Inferior parietal cortex (tissue), 1 donor: ENCODE data around the gene C15orf39.
"Not testable (repeated sequence)": the region's sequence is repeated elsewhere in the genome, so short reads cannot be mapped to it uniquely, and the experiment has no call there.

Experiments used
- DNase-seq: peaks from one replicate; pipeline ENCODE4 v3.0.0-alpha.2; 2016; ENCODE audit errors: extremely low spot score

The C15orf39 gene

DNA sequence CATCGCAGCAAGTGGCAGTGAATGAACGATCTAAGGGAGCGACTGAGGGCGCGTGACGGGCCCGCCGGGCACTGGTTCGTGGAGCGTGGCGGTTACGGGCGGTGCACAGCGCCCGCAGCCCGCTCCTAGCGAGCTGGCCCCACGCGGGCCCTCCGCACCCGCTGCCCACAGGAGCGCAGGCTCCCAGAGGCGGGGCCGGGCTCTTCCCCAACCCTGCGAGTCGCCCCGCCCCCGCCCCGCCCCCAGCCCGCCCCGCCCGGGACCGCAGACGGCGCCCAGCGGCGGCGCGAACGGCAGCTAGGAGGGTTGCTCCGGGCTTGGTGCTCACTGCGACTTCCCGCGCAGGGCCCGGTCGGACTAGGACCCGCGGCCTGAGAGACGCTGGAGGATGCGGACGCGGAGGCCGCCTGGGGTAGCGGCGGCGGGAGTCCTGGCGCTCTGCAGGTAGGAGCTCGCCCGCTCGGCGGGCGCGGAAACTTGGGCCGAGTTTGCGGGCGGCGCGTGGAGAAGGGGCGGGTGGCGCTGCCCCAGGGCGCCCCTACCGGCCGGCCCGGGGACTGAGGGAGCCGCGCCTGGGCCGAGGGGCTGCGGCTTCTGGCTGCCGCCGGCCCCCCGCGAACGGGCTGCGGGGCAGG, at the start of gene C15orf39:
Gene C15orf39 (plus strand): TSS at position 267 of the 635 bp plus-strand sequence. CDS start 4,167 bp downstream, outside the sequence.
- peak; percentile 57 for DNase-seq

DNA sequence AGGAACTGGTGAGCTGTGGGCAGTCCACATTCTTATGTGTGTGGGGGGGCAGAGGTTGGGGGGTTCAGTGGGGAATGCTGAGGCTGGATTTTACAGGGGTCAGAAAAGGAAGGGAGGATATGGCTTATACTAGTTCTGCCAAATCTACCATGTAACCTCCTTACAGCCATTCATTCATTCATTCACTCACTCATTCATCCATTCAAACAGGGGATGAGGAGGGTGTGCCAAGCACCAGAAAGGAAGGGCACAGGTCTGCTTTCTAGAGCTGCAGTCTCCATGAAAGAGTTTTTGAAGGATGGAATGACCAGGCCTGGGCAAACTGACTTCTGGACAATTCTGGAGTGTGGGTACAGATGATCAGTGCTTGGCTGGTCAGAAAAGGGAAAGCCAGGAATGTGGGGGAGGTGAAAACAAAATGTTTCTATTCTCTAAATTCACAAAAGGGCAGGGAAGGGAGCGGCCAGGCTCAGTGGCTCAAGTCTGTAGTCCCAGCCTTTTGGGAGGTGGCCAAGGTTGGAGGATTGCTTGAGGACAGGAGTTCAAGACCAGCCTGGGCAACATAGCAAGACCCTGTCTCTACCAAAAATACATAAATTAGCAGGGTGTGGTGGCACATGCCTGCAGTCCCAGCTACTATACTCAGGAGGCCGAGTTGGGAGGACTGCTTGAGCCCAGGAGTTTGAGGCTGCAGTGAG, 49.2 kb upstream of the C15orf39 start:
- no peak for DNase-seq

DNA sequence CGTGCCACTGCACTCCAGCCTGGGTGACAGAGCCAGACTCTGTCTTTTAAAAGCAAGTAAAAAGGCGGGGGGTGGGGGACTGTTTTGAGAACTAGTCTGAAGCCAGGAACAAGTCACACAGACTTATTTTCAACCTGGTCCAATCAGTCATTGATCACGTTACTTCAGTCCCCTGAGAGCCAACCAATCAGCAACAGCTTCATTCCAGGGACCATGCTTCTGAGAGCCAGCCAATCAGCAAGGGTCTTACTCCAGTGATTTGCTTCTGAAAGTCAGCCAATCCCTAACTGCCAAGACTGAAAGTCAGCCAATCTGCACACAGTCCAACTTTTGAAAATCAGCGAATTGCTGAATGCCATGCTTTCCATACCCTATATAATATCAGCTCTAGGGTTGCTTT, 48.6 kb upstream of the C15orf39 start:
- peak; percentile 17 for DNase-seq

DNA sequence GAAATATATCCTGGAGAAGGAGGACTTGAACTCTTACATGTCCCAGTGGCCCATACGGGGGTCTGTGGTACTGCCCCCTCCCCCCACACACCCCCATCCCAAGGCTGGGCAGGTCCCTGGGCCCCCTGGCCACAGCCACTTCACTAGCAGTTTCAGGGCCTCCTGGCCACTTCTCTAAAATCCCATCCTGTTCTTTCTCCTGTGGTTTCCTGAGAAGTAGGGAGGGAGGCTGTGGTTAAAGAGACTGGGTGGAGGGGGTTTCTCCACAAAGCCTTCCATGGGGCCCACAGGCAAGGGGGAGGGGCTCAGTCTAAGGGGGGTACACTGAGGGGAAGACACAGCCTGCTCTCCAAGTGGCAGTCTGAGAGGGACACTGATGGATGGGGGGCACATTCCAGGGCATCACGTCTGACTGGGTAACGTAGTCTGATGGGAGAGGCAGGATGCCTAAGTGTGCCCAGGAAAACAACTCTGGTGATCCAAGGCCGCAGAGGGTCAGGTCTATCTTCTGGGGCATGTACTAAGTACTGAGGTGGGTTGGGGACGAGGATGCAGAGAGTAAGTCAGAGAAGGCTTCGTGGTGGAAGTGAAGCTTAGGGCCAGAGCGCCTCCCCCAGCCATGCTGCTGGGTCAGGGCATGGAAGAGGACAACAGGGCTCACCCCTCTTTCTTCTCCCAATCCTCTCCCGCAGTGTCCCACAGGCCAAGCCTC, 48.0 kb upstream of the C15orf39 start:
- no peak for DNase-seq

DNA sequence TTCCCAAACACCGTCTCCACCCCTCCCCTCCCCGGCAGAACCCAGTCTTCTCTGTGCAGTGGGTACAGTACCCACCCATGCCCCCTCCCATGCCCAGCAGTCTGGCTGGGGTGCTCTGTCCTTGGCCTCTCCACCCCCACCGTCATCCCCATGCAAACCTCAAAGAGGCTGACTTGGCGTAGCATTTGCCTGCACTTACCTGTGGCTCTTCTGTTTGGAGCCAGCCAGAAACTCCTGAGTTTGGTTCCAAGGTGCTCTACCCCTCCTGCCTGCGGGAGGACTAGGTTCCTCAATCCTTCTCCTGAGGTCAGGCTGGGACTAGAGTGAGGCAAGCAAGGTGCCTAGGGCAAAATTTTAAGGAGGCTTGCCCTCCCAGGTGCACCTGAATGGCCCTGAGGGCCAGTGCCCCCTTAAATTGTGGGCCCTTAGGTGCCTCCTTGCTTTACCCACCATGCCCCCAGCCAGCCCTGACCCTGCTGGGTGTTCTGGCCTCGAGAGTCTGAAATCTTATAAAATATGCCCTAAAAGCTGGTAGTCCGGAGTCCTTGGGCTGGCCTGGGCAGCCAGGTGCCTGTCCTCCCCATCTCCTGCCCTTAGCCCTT, 47.1 kb upstream of the C15orf39 start:
- no peak for DNase-seq

DNA sequence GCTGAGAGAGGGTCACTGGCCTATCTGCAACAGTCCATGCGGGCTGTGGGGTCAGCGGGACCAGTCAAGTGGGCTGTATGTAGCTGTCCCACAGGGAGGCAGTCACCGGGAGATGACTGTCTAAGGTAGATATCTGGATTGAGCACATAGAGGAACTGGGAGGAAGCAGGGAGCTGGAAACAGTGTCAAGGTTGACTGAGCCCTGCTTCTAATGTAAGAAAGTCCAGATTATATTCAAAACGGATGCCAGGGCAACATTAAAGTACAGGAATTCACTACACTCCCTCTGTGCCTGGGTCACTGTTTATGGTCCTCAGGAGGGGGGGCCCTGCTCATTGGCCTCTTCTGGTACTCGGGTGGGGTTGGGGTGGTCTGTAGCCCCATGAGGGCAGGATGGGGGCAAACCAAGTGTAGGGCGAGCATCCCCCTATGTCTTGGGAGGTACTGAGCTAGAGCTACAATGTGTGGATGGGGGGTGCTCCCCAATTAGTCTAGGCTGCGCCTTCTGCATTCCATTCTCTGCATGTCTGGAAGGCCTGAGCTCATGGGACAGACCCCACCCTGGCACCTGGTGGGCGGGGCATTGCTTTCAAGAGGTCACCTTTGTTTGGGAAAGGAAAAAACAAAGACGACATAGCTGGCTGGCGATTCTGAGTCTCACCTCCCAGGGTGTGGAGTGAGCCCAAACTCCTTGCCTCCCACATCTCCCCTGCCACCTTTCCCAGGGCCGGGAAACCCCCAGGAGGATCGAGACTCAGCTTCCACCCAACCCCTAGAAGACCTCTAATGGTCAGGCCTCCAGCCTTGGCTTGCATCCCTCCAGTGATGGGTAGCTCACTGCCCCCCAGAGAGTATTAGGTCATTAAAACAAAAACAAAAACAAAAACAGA, 45.1 kb upstream of the C15orf39 start:
- DNase-seq = no peak

DNA sequence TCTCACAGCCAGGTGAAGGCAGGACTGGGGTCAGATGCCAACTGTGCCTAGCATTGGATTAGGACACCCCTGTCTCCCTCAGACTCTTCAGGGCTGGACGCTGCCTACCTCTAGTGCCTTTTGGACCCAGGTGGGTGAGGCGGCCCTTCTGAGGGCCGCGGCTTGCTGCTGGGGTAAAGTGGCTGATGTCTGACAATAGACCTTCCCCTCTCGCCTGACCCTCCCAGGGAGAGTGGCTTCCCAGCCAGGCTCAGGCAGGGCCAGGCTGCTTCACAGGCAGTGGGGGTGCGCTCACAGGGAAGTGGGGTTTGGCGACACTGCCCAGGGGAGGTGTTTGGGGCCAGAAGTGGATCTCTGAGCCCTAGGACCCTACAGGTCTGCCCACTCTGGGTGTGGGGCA, 43.3 kb upstream of the C15orf39 start:
- no peak for DNase-seq

DNA sequence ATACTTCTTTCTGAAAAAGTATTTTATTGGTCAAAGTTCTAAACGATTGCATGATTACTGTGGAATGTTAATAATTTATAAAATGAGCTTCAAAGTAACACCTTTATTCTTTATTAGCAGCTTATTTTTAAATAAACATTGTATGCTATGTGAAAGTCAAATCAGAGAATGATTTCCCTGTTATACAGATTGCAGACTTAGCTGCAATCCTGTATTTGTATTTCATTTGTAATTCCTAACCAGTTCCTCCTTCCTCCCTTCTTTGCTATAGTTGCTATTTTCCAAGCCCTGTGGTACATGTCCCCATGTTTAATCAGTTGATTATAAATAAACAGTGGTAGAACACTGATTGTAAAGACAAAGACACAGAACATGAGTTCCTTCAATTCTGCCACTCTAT, 42.4 kb upstream of the C15orf39 start:
- DNase-seq = no peak

DNA sequence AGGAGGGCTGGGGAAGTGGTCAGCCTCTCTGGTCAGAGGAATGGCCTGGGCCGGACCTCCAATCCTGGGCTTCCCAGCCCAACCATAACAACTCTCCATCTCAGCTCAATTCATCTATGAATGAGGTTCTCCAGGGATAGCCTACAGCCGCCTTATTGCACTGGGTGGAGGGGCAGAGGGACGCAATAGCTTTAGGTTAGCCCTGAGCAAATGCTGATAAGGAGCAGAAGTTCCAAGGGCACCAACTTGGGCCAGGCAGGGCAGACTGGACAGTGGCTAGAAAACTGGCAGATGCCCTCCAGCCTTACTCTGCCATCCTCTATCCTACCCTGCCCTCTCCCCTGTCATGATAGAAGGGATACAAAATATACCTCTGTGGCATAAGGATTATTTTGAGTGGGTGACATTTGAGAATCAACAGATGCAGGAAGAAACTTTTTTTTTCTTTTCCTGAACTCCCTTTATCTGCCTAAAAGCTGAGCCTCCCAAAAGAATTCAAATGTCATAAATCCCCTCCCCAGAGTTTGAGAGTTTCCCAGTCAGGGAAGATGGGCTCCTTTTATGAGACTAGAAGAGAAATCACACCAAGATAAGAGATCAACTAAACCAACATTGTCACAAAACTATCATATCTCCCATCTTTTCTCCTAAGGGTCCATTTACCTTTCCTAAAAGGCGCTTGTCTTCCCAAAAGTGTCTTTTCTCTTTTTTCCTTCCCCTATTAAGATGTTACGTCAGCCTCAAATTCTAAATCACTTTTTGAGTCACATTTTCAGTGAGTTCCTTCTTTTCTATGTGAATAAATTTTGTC, 40.4 kb upstream of the C15orf39 start:
- DNase-seq = no peak

DNA sequence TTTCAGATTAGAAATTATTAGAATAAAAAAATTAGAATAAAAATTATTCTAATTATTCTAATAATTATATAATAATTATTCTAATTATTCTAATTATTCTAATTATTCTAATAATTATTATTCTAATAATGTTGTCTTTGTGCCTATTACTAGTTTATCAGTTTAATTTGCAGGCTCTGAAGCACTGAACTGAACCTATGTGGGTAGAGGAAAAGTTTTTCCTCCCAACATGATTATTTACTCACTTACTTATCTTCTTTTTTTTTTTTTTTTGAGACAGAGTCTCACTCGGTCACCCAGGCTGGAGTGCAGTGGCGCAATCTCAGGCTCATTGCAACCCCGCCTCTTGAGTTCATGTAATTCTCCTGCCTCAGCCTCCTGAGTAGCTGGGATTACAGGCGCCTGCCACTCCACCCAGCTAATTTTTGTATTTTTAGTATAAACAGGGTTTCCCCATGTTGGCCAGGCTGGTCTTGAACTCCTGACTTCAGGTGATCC, 39.7 kb upstream of the C15orf39 start:
- no peak for DNase-seq

DNA sequence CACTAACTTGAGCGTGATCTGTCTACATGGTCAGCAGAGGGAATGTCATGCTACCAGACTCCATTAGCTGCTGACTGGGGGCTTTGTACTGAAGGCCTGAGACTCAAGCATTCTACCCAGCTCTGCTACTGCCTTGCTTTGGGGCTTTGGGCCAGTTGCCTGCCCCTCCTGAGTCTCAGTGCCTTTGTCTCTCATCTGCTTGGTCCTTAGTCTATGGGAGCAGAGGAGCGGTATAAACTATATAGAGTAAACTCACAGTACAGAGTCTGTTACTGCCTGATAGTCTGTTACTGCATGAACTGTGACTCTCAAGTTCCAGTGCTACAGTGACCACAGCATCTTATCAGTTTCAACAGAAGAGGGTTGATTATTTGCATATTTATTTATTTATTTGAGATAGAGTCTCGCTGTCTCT, 38.5 kb upstream of the C15orf39 start:
- DNase-seq = no peak

DNA sequence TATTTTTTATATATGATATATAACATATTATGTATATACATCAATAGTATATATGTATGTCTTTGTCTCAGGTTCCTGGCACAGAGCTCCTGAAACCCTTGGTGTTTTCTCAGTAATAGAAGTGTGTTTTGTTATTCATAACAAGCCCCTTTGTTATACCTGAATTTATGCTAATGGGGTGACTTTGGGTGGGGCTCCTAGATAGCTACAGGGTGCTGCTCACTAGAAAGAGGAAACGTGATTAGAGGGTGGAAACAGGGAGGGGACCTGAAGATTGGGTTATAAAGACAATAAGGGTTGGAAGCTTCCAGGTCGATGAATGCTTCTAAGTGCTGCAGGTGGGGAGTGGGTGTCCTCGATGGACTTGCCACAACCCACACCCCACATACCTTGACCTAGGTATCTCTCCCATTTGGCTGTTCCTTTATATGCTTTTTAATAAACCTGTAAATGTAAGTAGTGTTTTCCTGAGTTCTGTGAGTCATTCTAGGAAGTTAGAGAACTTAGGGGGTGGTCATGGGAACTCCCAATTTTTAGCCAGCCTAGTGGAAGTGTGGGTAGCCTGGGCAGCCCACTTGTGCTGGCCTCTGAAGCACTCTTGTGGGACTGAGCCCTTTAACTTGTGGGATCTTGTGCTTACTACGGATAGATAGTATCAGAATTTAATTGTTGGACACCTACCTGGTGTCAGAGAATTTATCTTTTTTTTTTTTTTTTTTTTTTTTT, 36.9 kb upstream of the C15orf39 start:
- DNase-seq = no peak

DNA sequence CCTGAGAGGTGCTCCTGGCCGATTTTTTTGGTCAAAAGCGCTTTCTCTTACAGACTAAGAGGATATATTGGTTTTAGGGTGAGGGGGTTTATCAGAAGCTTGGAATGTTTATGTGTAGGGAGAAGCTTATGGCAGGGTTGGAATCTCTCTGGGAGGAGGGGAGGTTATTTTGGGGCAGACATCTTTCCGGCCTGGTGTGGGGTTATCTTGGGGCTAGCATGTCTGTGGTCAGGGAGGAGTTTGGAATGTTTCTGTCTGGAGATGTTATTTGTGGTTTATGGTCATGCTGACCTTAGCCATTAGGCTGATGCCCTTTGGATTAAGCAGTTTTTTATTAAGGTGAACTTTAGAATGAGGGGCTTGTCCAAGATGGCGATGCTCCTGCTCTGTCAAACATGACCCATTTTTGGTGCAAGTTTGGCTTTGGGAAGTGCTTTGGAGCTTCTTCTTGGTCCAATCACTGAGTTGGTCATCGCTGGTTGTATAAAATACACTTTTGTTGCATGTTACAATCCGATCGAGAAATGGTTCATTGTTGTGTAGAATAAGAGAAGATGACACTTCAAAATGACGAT, 35.1 kb upstream of the C15orf39 start:
- DNase-seq = not testable (repeated sequence)

DNA sequence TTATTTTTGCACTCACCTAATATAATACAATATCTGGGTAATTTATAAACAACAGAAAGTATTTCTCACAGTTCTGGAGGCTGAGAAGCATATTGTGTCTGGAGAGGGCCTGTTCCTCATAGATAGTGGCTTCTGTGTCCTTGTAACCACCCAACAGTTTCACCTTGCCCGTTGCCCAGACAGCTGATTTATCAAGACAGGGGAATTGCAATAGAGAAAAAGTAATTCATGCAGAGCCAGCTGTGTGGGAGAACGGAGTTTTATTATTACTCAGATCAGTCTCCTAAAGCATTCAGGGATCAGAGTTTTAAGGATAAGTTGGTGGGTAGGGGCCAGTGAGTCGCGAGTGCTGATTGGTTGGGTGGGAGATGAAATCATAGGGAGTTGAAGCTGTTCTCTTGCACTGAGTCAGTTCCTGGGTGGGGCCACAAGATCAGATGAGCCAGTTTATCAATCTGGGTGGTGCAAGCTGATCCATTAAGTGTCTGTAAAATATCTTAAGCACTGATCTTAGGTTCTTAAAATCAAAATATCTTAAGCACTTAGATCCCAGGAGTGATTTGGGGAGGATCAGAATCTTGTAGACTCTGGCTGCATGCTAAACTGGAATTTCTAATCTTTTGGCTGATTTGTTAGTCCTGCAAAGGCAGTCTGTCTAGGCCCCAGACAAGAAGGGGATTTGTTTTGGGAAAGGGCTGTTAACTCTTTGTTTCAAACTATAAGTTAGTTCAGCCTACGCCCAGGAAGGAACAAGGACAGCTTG, 33.9 kb upstream of the C15orf39 start:
- no peak for DNase-seq

DNA sequence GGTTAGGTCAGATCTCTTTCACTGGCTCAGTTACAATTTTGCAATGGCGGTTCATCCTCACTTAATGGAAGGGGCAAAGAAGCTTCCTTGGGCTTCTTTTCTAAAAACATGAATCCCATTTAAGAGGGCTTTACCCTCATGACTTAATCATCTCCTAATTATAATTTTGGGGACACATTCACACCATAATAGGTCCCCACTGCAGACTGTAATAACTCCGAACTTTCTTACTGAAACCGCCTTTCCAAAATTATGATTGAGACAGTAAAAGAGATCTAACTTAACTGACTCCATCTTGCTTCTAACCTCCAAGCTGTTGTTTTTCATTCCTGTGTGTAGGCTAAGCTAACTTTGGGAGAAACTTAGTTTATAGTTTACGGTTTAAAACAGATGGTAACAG, 33.3 kb upstream of the C15orf39 start:
- DNase-seq = no peak

DNA sequence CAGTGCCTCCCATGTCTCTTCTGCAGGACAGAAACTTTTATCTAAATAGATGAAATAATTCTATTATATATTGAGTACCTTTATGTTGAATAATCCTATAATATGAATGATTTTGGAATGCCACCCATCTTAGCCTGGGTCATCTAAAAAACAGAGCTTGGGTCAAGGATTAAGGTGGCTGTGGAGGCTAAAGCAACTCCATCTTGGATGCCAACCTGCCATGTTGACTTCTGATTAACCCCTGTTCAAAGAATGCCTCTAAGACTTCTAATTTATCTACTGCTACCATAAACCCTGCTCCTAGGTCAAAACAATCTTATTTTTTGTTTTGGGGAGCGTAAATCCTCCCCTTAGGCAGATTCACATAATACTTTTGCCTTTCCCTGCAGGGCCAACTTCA, 31.5 kb upstream of the C15orf39 start:
- no peak for DNase-seq

DNA sequence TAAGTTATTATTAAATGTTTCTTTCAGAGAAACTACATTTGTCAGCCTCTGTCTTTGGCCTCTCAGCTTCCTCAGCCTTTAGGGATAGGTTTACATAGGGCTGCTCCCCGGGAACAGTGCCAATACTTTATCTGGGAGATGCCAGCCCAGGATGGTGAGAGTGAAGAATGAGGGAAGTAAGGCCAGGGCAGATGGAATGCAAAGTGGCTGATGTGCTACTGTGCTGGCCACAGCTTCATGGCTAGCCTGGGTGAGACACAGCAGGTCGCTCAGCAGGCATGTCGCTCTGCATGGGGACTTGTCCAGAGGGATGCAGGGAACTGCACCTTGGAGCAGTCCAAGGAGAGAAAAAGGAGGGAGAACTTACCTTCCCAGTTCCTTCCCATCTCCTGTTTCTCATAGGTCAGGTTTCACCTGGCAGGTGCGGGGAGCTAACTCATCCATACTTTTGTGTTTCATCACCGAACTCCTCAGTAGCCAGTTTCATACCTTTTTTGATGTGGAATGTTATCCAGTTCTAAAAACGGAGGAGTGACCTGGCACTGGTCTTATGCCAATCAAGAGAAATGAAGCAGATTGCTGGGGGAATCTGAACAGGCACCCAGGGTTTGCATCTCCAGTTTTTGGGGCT, 30.9 kb upstream of the C15orf39 start:
- DNase-seq = no peak

DNA sequence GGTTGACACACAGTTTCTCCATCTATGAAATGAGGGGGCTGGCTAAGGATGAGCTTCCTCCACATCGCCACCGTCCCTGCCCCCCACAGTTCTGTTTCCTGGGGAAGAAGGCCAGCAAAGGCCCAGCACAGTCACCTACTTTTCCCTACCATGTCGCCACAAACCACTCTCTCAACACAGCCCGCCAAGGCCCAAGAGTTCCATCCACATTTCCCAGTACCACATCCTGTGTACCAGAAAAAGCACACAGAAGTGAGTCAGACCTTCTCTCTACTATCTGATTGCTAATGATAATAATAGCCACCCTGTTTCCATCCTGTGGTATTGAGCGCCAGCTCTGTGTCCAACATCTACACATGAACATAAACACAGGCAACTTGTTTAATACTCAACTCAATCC, 30.3 kb upstream of the C15orf39 start:
- DNase-seq = no peak
